Thyroid gland (tissue), 4 donors: ENCODE measurements around the gene HEG1. TPM values are rescaled to one million over a fixed set of nuclear protein-coding genes. Genes with fewer than 3 reads are reported as not detected.

ENCODE experiments used
- DNase-seq, 2 donors: peaks; one replicate each; pipeline ENCODE4 v3.0.0-alpha.2; 2019
- H3K27ac ChIP-seq, 3 donors: fragments of 200-600 bp; sonication (generic); 1 replicate in 2 of 3; 2 replicates in 1 of 3; pipeline ENCODE4 v1.5.1; 2016 to 2019; ENCODE audit warnings: mild to moderate bottlenecking in 1 of 3, moderate library complexity in 1 of 3
- H3K27me3 ChIP-seq: fragments of 200-600 bp; sonication (generic); one replicate; pipeline ENCODE4 v1.5.1; 2019
- H3K36me3 ChIP-seq, 2 donors: fragments of 200-600 bp; sonication (generic); one replicate each; pipeline ENCODE4 v1.5.1; 2016 to 2019
- H3K4me1 ChIP-seq, 2 donors: fragments of 200-600 bp; sonication (generic); one replicate each; pipeline ENCODE4 v1.5.1; 2017 to 2019
- H3K4me3 ChIP-seq, 3 donors: fragments of 200-600 bp; sonication (generic); replicated peaks in 1 of 3; 1 replicate in 2 of 3; 2 replicates in 1 of 3; pipeline ENCODE4 v1.5.1; 2016; ENCODE audit warnings: mild to moderate bottlenecking in 1 of 3
- H3K9me3 ChIP-seq: fragments of 200-600 bp; sonication (generic); one replicate; pipeline ENCODE4 v1.5.1; 2017
- POLR2A ChIP-seq, 2 donors: fragments of 450-650 bp; IDR thresholded peaks; one replicate each; pipeline ENCODE4 v1.6.1; 2017; ENCODE audit warnings: antibody characterized with exemption in 2 of 2, mild to moderate bottlenecking in 2 of 2, moderate library complexity in 1 of 2
- WGBS, 2 donors: methylation state at CpG; one replicate each; pipeline ENCODE4 v1.1.5; 2017; 5-methylcytosine and 5-hydroxymethylcytosine counted together
- intact Hi-C: fragments of 100-400 bp; cut with DNase I; formaldehyde crosslinking; loops from one replicate; pipeline ENCODE4 v1.15.1; 2023
- total RNA-seq, 4 donors: library from RNA; depleted of rRNA; stranded (reverse); fragments of >200 nt; gene quantifications; one replicate each; pipeline ENCODE4 v1.2.3, GENCODE V29; 2016
- TF ChIP-seq, protein P1 (sequence below), 6 experiments: fragments of 200-600 bp in 3 of 6; fragments of 450-650 bp in 3 of 6; sonication (generic) in 3 of 6; IDR thresholded peaks; one replicate each; pipeline ENCODE4 v1.5.1; 2016 to 2019; ENCODE audit warnings: antibody characterized with exemption in 6 of 6, mild to moderate bottlenecking in 2 of 6, inconsistent platforms in 1 of 6, moderate library complexity in 1 of 6

The HEG1 gene
- total RNA-seq, 4 donors from 2014 or later, result 91.4 to 266 (median 199) TPM

DNA sequence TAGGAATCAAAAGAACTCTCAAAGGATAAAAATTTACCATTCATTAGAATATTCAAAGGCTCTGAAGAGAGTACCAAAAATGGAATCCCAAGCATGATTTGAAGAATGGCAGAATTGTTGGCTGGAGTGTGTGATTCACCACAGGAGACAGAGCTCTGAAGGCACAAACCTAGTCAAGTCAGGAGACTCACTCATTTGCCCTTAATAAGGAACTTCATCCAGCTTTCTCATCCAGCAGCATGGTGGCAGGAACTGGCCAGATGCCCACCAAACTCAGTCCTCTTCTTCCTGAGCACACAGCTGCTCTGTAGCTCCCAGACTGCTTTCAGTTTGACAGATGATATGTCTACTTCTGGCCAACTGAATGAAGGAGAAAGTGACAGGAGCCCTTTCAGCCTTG lies 16.5 kb upstream of the HEG1 start:
- intact Hi-C loops, result no loop called here
- Histone ChIP-seq H3K4me1 (no peaks in the 10 kb centered on the region), H3K4me3 (no peak overlapping the region), H3K27me3 (no peaks in the 10 kb centered on the region), H3K27ac (no peak overlapping the region), H3K9me3 (no peaks in the 10 kb centered on the region), H3K36me3 (peaks cover 6 to 12% of the 10 kb centered on the region in 2 donors)
- DNase-seq, result peak; percentile 12 to 30
- no peak for TF ChIP-seq POLR2A (IDR thresholded peaks at IDR 0.05)
- TF ChIP-seq, protein P1, sequence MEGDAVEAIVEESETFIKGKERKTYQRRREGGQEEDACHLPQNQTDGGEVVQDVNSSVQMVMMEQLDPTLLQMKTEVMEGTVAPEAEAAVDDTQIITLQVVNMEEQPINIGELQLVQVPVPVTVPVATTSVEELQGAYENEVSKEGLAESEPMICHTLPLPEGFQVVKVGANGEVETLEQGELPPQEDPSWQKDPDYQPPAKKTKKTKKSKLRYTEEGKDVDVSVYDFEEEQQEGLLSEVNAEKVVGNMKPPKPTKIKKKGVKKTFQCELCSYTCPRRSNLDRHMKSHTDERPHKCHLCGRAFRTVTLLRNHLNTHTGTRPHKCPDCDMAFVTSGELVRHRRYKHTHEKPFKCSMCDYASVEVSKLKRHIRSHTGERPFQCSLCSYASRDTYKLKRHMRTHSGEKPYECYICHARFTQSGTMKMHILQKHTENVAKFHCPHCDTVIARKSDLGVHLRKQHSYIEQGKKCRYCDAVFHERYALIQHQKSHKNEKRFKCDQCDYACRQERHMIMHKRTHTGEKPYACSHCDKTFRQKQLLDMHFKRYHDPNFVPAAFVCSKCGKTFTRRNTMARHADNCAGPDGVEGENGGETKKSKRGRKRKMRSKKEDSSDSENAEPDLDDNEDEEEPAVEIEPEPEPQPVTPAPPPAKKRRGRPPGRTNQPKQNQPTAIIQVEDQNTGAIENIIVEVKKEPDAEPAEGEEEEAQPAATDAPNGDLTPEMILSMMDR (IDR thresholded peaks at IDR 0.05), result no peak

DNA sequence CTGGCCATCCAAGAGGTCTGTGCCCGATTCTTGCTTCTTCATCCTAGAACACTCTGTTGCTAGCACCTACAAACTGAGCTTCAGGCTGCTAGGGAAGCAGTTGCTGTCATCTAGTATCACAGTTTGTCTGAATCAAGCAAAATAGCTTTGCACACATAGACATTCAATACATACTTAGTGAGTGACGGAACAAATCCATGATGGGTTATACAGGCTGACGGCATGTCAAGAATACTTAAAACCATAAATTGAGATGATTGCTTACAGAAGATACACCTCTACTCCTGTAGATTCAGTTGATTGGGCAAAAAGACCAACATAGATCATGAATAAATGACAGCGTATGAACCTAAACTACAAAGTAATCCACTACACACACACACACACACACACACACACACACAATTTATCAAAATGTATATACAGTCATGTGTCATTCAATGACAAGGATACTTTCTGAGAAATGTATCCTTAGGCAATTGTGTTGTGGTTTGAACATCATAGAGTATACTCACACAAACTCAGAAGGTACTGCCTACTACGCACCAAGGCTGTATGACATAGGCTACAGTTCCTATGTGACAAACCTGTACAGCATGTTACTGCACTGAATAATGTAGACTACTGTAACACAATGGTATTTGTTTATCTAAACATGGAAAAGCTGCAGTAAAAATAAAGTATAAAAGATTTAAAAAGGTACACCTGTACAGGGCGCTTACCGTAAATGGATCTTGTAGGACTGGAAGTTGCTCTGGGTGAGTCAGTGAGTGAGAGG lies 14.4 kb upstream of the HEG1 start:
- intact Hi-C loops, result no loop called here

GRCh38 chr3:125069452-125069851 lies 13.7 kb upstream of the HEG1 start:
- 54 to 69% methylated on average over 1 of the region's 1 CpG for WGBS, 2 donors

More for the DNA sequence above, 14.4 kb upstream of the HEG1 start:
- WGBS, 2 donors, result 98 to 99% methylated on average over 7 of the region's 7 CpGs
- TF ChIP-seq, protein P1 (IDR thresholded peaks at IDR 0.05), result no peak
- no peak for TF ChIP-seq POLR2A (IDR thresholded peaks at IDR 0.05)
- Histone ChIP-seq H3K36me3 (peaks cover 0 to 8% of the 10 kb centered on the region in 2 donors), H3K4me3 (no peak overlapping the region), H3K27me3 (no peaks in the 10 kb centered on the region), H3K9me3 (no peaks in the 10 kb centered on the region), H3K4me1 (no peaks in the 10 kb centered on the region), H3K27ac (no peak overlapping the region)
- no peak for DNase-seq

GRCh38 chr3:125068265-125068664 lies 12.5 kb upstream of the HEG1 start:
- DNase-seq, result no peak
- H3K4me3 ChIP-seq, result no peak overlapping the region
- peaks cover 4 to 10% of the 10 kb centered on the region in 2 donors for H3K4me1 ChIP-seq
- 92 to 96% methylated on average over 4 of the region's 4 CpGs for WGBS, 2 donors
- TF ChIP-seq, protein P1 (IDR thresholded peaks at IDR 0.05), result no peak
- no peak for TF ChIP-seq POLR2A (IDR thresholded peaks at IDR 0.05)
- intact Hi-C loops, result no loop called here
- H3K9me3 ChIP-seq, result no peaks in the 10 kb centered on the region
- no peaks in the 10 kb centered on the region for H3K27me3 ChIP-seq
- H3K36me3 ChIP-seq, result no peaks in the 10 kb centered on the region
- H3K27ac ChIP-seq, result peak overlapping the region in 1 of 3 donors; percentile 22

More at GRCh38 chr3:125069452-125069851, 13.7 kb upstream of the HEG1 start:
- Histone ChIP-seq H3K27ac (no peak overlapping the region), H3K4me3 (no peak overlapping the region), H3K9me3 (no peaks in the 10 kb centered on the region), H3K36me3 (peaks cover 0 to 2% of the 10 kb centered on the region in 2 donors), H3K27me3 (no peaks in the 10 kb centered on the region), H3K4me1 (no peaks in the 10 kb centered on the region)
- no peak for DNase-seq
- intact Hi-C loops, result no loop called here
- no peak for TF ChIP-seq POLR2A (IDR thresholded peaks at IDR 0.05)

DNA sequence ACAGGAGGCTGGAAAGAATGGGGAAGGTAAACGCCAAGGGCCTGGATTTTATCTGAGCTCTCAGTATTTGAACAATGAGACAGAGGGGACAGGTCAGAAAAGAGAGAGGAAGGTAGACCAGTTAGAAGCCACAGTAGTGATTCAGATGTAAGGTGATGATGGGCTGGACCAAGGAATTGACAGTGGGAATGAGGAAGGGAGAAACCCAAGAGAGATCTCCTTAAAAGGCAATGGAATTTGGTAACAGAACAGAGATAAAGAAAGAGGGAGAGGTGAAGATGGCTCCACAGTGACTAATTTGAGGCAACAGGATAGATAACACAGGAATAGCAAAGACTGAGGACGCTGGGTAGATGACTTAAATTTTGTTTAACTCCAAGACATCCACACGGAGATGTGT lies 11.4 kb upstream of the HEG1 start:
- intact Hi-C loops, result no loop called here
- peaks cover 14 to 21% of the 10 kb centered on the region in 2 donors for H3K4me1 ChIP-seq

More for the DNA sequence above, 11.4 kb upstream of the HEG1 start:
- TF ChIP-seq, protein P1 (IDR thresholded peaks at IDR 0.05), result no peak
- TF ChIP-seq POLR2A (IDR thresholded peaks at IDR 0.05), result no peak
- DNase-seq, result no peak
- H3K36me3 ChIP-seq, result no peaks in the 10 kb centered on the region
- H3K9me3 ChIP-seq, result no peaks in the 10 kb centered on the region
- H3K4me3 ChIP-seq, result no peak overlapping the region
- 85 to 86% methylated on average over 3 of the region's 3 CpGs for WGBS, 2 donors
- no peak overlapping the region for H3K27ac ChIP-seq
- H3K27me3 ChIP-seq, result no peaks in the 10 kb centered on the region
